GM19099 (cell line): Measurements from ENCODE around the gene PCNX3.

Experiments used
- POLR2A ChIP-seq: IDR thresholded peaks from 3 replicates; pipeline ENCODE4 v1.6.1; 2011; ENCODE audit warnings: low read depth; ENCODE audit not compliant: insufficient read length; ENCODE audit errors: extremely low read depth

Gene PCNX3

GRCh38 chr11:65604258-65604657, 11.3 kb upstream of the PCNX3 start:
- TF ChIP-seq POLR2A = no peak

- no peak for TF ChIP-seq POLR2A
These were observed 8.5 kb upstream of the PCNX3 start for GRCh38 chr11:65606876-65607613.

- TF ChIP-seq POLR2A = no peak
These were observed 7.8 kb upstream of the PCNX3 start for GRCh38 chr11:65607614-65608426.

GRCh38 chr11:65609229-65609628, 6.3 kb upstream of the PCNX3 start:
- TF ChIP-seq POLR2A = no peak

- no peak for TF ChIP-seq POLR2A
These were observed 5.9 kb upstream of the PCNX3 start for GRCh38 chr11:65609665-65610064.

- TF ChIP-seq POLR2A = no peak
These were observed 5.2 kb upstream of the PCNX3 start for GRCh38 chr11:65610404-65610803.

GRCh38 chr11:65611028-65611757, 4.4 kb upstream of the PCNX3 start:
- no peak for TF ChIP-seq POLR2A

GRCh38 chr11:65611758-65612603, 3.6 kb upstream of the PCNX3 start:
- TF ChIP-seq POLR2A = no peak

- TF ChIP-seq POLR2A = no peak
These were observed 2.9 kb upstream of the PCNX3 start for GRCh38 chr11:65612691-65613090.

GRCh38 chr11:65613091-65613928, 2.3 kb upstream of the PCNX3 start:
- TF ChIP-seq POLR2A = no peak

- no peak for TF ChIP-seq POLR2A
These were observed 486 bp downstream of the PCNX3 start for GRCh38 chr11:65615950-65616574.

GRCh38 chr11:65616575-65617001, 1.0 kb downstream of the PCNX3 start:
- TF ChIP-seq POLR2A = no peak

GRCh38 chr11:65617136-65617850, 1.7 kb downstream of the PCNX3 start:
- TF ChIP-seq POLR2A = no peak
